ENCODE data around the gene MXD3. TPM values are rescaled to one million over a fixed set of nuclear protein-coding genes. Genes with fewer than 3 reads are reported as not detected.

MXD3 gene
- total and polyA plus RNA-seq, 2 donors (not counting 1 experiment from before 2014, with no cell fraction given), result 11.5 to 14.8 TPM

GRCh38 chr5:177315411-177315810 is 3.7 kb upstream of the MXD3 start:
- H3K27ac ChIP-seq (ENCODE audit: low read length in 2 of 2), result no peak overlapping the region
- peaks cover 26% of the 10 kb centered on the region for H3K79me2 ChIP-seq (ENCODE audit: control insufficient read depth, insufficient read depth, low read length)
- H3K4me1 ChIP-seq (ENCODE audit: control insufficient read depth in 2 of 2, insufficient read depth in 2 of 2, low read length in 2 of 2), result peaks cover 21 to 31% of the 10 kb centered on the region in 2 donors
- intact Hi-C loops (cut with micrococcal nuclease), result loop anchor here (10.0 kb wide), 1 partner anchor 799 kb away; the partner anchor contains the start of gene N4BP3
- no peak overlapping the region for H3K4me2 ChIP-seq (replicated peaks; ENCODE audit: low read depth, low read length, poor library complexity, severe bottlenecking)
- H3K4me3 Mint-ChIP-seq, result no peak overlapping the region
- CTCF ChIA-PET, result interaction anchor here (0.8 to 2.3 kb wide), 10 partner anchors 9 to 201 kb away, joined by 3 to 8 read pairs (median 3); no protein-coding TSS in a partner anchor
- no peaks in the 10 kb centered on the region for H3K9me3 ChIP-seq (ENCODE audit: control extremely low read depth in 1 of 3, control insufficient read depth in 2 of 3, insufficient read depth in 1 of 3, low read length in 2 of 3)
- peaks cover 38% of the 10 kb centered on the region for H3K4me1 Mint-ChIP-seq
- peaks cover 0 to 1% of the 10 kb centered on the region in 2 experiments for H3K36me3 ChIP-seq (replicated peaks in 1 of 2; ENCODE audit: control extremely low read depth in 1 of 2, control insufficient read depth in 1 of 2, extremely low read depth in 1 of 2, insufficient read depth in 2 of 2, low read length in 1 of 2)
- TF ChIP-seq CTCF (IDR thresholded peaks at IDR 0.05), result no peak
- no peak for TF ChIP-seq EZH2 (IDR thresholded peaks at IDR 0.05; ENCODE audit: borderline replicate concordance, insufficient read depth, low read depth, low read length, poor library complexity, severe bottlenecking)
- H2AFZ ChIP-seq (ENCODE audit: insufficient read depth, low read depth, low read length, poor library complexity, severe bottlenecking), result no peak overlapping the region
- H4K20me1 ChIP-seq (ENCODE audit: control insufficient read depth, insufficient read depth, low read length, poor library complexity, severe bottlenecking), result peaks cover 56% of the 10 kb centered on the region
- POLR2A ChIA-PET, result no interaction called here
- H3K27ac Mint-ChIP-seq, result no peak overlapping the region
- H3K9ac ChIP-seq (ENCODE audit: low read length), result no peak overlapping the region
- ATAC-seq (ENCODE audit: low read depth) (no peak), DNase-seq (no peak)
- H3K4me3 ChIP-seq (ENCODE audit: control extremely low read depth in 1 of 5, extremely low read depth in 1 of 5, insufficient read depth in 1 of 5, low read depth in 2 of 5, low read length in 4 of 5), result no peak overlapping the region
- H3K9me3 Mint-ChIP-seq (ENCODE audit: insufficient read depth), result no peaks in the 10 kb centered on the region
- H3K27me3 ChIP-seq (replicated peaks in 1 of 4; ENCODE audit: control extremely low read depth in 1 of 4, control insufficient read depth in 3 of 4, insufficient read depth in 4 of 4, low read length in 3 of 4), result no peaks in the 10 kb centered on the region
- WGBS (ENCODE audit: insufficient coverage), result 94% methylated on average over 7 of the region's 7 CpGs
- no peaks in the 10 kb centered on the region for H3K27me3 Mint-ChIP-seq

All from B cell (primary cell).